ENCODE data around the gene OSBPL2. TPM values are rescaled to one million over a fixed set of nuclear protein-coding genes. Genes with fewer than 3 reads are reported as not detected.

Gene OSBPL2
- total RNA-seq, 1 donor from 2014 or later: 28.4 TPM

DNA sequence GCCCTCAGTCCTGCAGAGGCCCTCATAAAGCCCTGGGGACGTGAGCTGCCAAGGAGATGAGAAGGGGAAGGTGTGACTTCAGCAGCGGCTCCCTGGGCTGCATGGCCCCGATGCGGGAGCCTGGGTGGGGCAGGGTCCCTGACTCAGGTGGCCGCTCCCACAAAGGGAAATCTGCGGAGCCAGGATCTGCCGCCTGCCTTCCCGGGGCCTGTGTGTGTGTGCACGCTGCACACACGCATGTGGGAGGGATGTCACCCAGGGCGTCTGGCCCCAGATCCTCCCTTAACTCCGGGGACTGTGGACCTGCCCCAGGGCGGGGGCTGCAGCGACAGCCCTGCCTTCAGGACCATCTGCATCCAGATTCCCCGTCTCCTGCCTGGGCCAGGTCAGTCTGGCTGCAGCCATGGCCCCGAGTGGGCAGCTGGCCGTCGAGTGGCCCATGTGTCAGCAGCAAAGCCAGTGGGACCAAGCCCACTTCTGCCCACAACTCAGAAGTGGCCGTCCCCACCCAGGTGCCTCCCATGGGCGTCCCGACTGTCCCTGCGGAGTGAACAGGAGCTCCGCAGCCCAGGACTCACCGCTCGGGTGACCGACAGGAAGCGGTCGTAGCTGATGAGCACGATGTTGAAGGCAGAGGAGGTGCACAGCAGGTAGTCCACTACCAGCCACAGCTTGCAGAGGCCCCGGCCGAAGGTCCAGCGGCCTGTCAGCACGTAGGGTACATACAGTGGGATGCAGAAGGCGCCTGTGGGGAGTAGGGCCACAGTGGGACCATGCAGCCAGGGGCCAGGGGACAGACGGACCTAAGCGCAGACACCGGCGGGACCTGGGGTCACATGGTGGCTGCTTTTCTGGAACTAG, 20.2 kb upstream of the OSBPL2 start:
- Mint-ChIP-seq H3K4me3 (peak overlapping the region; percentile 67), H3K4me1 (peaks cover 11% of the 10 kb centered on the region), H3K27ac (no peak overlapping the region), H3K27me3 (ENCODE audit: insufficient read depth, low read depth) (peaks cover 38% of the 10 kb centered on the region), H3K36me3 (no peaks in the 10 kb centered on the region), H3K9me3 (no peaks in the 10 kb centered on the region)
- peak; percentile 43 for DNase-seq (ENCODE audit: low spot score)
- Histone ChIP-seq H3K4me2 (peak overlapping the region; percentile 94), H2AFZ (replicated peaks) (no peak overlapping the region), H3K79me2 (ENCODE audit: low read depth) (no peaks in the 10 kb centered on the region), H3F3A (ENCODE audit: low read depth) (peaks cover 22% of the 10 kb centered on the region), H4K20me1 (ENCODE audit: low read depth) (peaks cover 42% of the 10 kb centered on the region), H3K27ac (no peak overlapping the region), H3K4me1 (peaks cover 25% of the 10 kb centered on the region), H3K9ac (no peak overlapping the region), H3K4me3 (no peak overlapping the region), H3K27me3 (peaks cover 84% of the 10 kb centered on the region), H3K36me3 (no peaks in the 10 kb centered on the region), H3K9me3 (ENCODE audit: low read depth) (no peaks in the 10 kb centered on the region)
- TF ChIP-seq, protein P1, sequence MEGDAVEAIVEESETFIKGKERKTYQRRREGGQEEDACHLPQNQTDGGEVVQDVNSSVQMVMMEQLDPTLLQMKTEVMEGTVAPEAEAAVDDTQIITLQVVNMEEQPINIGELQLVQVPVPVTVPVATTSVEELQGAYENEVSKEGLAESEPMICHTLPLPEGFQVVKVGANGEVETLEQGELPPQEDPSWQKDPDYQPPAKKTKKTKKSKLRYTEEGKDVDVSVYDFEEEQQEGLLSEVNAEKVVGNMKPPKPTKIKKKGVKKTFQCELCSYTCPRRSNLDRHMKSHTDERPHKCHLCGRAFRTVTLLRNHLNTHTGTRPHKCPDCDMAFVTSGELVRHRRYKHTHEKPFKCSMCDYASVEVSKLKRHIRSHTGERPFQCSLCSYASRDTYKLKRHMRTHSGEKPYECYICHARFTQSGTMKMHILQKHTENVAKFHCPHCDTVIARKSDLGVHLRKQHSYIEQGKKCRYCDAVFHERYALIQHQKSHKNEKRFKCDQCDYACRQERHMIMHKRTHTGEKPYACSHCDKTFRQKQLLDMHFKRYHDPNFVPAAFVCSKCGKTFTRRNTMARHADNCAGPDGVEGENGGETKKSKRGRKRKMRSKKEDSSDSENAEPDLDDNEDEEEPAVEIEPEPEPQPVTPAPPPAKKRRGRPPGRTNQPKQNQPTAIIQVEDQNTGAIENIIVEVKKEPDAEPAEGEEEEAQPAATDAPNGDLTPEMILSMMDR (IDR thresholded peaks at IDR 0.05): no peak
- TF ChIP-seq EZH2phosphoT487 (IDR thresholded peaks at IDR 0.05) (no peak), EZH2 (IDR thresholded peaks at IDR 0.05) (no peak)

DNA sequence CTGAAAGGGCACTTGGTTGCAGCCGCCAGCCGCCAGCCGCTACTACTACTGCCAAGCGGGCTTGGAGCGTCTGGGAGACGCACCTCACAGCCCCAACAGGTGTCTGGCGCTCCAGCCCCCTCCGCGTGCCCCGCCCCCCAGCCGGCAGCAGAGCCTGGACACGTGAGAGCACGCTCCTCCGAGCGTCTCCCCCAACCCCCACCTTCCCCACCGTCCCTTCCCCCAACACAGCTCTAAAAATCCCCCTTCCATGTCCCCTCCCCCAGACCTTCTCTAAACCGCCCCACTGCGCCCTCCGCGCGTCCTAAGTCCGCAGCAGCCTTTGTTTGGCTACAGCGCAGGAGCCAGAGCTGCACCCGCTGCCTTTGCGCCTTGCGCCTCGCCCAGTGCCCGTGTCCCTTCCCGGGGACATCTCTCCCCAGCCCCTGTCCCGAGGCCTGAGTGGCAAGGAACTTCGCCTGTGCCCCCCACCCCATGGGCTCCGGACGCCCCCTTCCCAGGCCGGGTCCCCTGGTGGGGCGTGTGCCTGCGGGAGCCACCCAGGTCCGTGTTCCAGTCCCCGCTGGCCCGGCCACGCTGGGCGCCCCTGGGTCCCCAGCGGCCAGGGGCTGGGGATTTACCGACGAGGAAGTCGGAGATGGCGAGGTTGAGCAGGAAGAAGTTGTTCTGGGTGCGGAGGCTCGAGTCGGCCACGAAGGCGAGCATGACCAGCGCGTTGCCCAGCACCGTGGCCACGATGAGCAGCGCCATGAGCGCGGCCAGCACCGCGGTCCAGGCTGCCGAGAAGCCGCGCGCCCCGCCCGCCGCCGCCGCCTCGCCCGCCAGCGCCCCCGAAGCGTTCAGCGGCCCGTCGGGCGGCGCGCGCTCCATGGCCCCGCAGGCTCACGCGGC, 19.0 kb upstream of the OSBPL2 start:
- Histone ChIP-seq H3K4me3 (peak overlapping the region; percentile 53), H3K27me3 (peaks cover 96% of the 10 kb centered on the region), H3K36me3 (no peaks in the 10 kb centered on the region), H3K27ac (no peak overlapping the region), H4K20me1 (ENCODE audit: low read depth) (peaks cover 39% of the 10 kb centered on the region), H2AFZ (replicated peaks) (no peak overlapping the region), H3F3A (ENCODE audit: low read depth) (peaks cover 22% of the 10 kb centered on the region), H3K9ac (no peak overlapping the region), H3K4me1 (peaks cover 25% of the 10 kb centered on the region), H3K9me3 (ENCODE audit: low read depth) (no peaks in the 10 kb centered on the region), H3K79me2 (ENCODE audit: low read depth) (no peaks in the 10 kb centered on the region), H3K4me2 (peak overlapping the region; percentile 94)
- H3K27ac Mint-ChIP-seq: no peak overlapping the region
- H3K9me3 Mint-ChIP-seq: no peaks in the 10 kb centered on the region
- no peaks in the 10 kb centered on the region for H3K36me3 Mint-ChIP-seq
- H3K4me3 Mint-ChIP-seq: peak overlapping the region; percentile 77
- peak; percentile 82 for DNase-seq (ENCODE audit: low spot score)
- peaks cover 11% of the 10 kb centered on the region for H3K4me1 Mint-ChIP-seq
- peaks cover 40% of the 10 kb centered on the region for H3K27me3 Mint-ChIP-seq (ENCODE audit: insufficient read depth, low read depth)
- TF ChIP-seq EZH2phosphoT487 (IDR thresholded peaks at IDR 0.05) (peak; percentile 57), EZH2 (IDR thresholded peaks at IDR 0.05) (no peak)
- TF ChIP-seq, protein P1 (IDR thresholded peaks at IDR 0.05): no peak

DNA sequence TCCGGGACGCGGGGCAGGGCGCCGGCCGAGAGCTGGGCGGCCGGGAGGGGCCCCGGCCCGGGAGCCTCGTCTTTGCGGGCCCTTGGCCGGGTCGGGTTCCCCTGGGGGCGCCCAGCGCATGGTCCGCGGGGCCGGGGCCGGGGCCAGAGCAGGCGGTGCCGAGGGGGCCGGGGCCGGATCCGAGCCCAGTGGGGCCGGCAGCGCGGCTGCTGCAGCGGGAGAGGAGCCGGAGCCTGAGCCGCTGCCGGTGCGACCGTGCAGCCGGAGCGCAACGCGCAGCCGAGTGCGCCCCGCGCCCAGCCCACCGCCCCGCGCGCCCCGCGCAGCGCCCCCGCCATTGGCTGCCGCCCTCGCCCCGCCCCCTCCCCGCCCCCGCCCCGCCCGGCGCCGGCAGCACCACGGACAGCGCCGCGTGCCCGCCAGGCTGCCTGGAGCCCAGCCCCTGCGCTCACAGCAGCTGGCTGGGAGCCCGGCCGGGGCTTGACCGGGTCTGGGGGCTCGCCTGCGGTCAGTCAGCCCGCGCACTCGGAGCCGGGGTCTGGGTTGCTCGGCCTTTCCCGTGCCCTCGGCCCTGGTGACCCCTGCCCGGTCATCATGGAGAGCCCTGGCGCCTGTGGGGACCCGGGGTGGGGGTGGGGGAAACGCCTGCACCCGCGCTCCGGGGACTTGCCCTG, 18.2 kb upstream of the OSBPL2 start, which contains the start of gene HRH3:
TSS of gene HRH3 (minus strand) at position 287 of the 674 bp plus-strand sequence. CDS start 308 bp downstream, outside the sequence.
- no peak within 1 kb of the TSS for H3K27ac Mint-ChIP-seq
- peaks cover 98% of the 10 kb centered on the region for H3K27me3 ChIP-seq
- H3K9ac ChIP-seq: no peak within 1 kb of the TSS

More for the DNA sequence above, 18.2 kb upstream of the OSBPL2 start, which contains the start of gene HRH3:
- Histone ChIP-seq H2AFZ (replicated peaks) (no peak within 1 kb of the TSS), H3K4me3 (peak within 1 kb of the TSS; percentile 53), H3F3A (ENCODE audit: low read depth) (peaks cover 22% of the 10 kb centered on the region), H3K36me3 (no peaks in the 10 kb centered on the region), H3K27ac (no peak within 1 kb of the TSS), H3K4me2 (peak within 1 kb of the TSS; percentile 94), H3K9me3 (ENCODE audit: low read depth) (no peaks in the 10 kb centered on the region), H3K79me2 (ENCODE audit: low read depth) (no peaks in the 10 kb centered on the region), H3K4me1 (peaks cover 25% of the 10 kb centered on the region), H4K20me1 (ENCODE audit: low read depth) (peaks cover 39% of the 10 kb centered on the region)
- Mint-ChIP-seq H3K36me3 (no peaks in the 10 kb centered on the region), H3K9me3 (no peaks in the 10 kb centered on the region), H3K27me3 (ENCODE audit: insufficient read depth, low read depth) (peaks cover 41% of the 10 kb centered on the region), H3K4me3 (peak within 1 kb of the TSS; percentile 77), H3K4me1 (peaks cover 11% of the 10 kb centered on the region)
- DNase-seq (ENCODE audit: low spot score): peak; percentile 95
- no peak for TF ChIP-seq EZH2phosphoT487 (IDR thresholded peaks at IDR 0.05)

All from neural progenitor cell (in vitro differentiated cells).